Measurements from ENCODE around the gene SMTN. TPM values are rescaled to one million over a fixed set of nuclear protein-coding genes. Genes with fewer than 3 reads are reported as not detected.
"Not testable (repeated sequence)": the region's sequence is repeated elsewhere in the genome, so short reads cannot be mapped to it uniquely, and the experiment has no call there.

The SMTN gene
- total and polyA plus RNA-seq, 9 donors = 23.1 to 238 (median 61.2) TPM

DNA sequence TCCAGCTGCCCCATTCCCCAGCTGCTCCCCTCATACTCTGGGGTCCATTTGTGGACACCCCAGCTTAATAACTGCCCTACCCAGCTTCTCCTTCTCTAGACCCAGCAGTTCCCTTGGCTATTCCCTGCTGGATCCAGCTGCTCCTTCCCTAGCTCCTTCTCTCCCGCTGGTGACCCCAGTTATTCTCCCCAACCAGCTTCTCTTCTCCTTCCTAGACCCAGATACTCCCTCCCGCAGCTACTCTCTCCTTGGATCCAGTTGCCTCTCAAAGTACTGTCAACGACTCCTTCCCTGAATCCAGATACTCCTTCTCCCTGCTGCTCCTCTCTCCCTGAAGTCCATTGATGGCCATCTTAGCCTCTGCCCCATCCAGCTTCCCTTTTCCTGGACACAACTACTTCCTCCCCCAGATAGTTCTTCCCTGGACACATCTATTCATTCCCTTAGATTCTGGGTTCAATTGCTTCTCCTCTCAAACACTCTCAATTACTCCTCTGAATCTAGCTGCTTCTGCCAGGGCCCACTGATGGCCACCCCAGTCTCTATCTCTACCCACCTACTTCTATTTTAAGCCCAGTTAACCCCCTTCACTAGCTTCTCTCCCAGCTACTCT, 14.6 kb downstream of the SMTN start:
- TF ChIP-seq, protein P1, sequence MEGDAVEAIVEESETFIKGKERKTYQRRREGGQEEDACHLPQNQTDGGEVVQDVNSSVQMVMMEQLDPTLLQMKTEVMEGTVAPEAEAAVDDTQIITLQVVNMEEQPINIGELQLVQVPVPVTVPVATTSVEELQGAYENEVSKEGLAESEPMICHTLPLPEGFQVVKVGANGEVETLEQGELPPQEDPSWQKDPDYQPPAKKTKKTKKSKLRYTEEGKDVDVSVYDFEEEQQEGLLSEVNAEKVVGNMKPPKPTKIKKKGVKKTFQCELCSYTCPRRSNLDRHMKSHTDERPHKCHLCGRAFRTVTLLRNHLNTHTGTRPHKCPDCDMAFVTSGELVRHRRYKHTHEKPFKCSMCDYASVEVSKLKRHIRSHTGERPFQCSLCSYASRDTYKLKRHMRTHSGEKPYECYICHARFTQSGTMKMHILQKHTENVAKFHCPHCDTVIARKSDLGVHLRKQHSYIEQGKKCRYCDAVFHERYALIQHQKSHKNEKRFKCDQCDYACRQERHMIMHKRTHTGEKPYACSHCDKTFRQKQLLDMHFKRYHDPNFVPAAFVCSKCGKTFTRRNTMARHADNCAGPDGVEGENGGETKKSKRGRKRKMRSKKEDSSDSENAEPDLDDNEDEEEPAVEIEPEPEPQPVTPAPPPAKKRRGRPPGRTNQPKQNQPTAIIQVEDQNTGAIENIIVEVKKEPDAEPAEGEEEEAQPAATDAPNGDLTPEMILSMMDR (IDR thresholded peaks at IDR 0.05) = no peak
- TF ChIP-seq POLR2A (IDR thresholded peaks at IDR 0.05) (no peak), EP300 (IDR thresholded peaks at IDR 0.05) (no peak)
- no peaks in the 10 kb centered on the region for H3K36me3 ChIP-seq

GRCh38 chr22:31096657-31097279, 15.7 kb downstream of the SMTN start:
- H3K4me1 ChIP-seq (ENCODE audit: insufficient read depth) = peaks cover 7% of the 10 kb centered on the region
- no peak overlapping the region for H3K27ac ChIP-seq
- no peak for TF ChIP-seq POLR2A (IDR thresholded peaks at IDR 0.05)
- TF ChIP-seq, protein P1 (IDR thresholded peaks at IDR 0.05) = no peak
- no peak for TF ChIP-seq EP300 (IDR thresholded peaks at IDR 0.05)
- no peaks in the 10 kb centered on the region for H3K27me3 ChIP-seq
- intact Hi-C loops (cut with DNase I) = loop anchor here in 1 of 4 donors (10.0 kb wide), 1 partner anchor 48 kb away; the partner anchor contains the start of gene PLA2G3
- H3K36me3 ChIP-seq = no peaks in the 10 kb centered on the region
- H3K9me3 ChIP-seq = no peaks in the 10 kb centered on the region
- WGBS, 3 donors = 83 to 85% (median 83%) methylated on average over 27 of the region's 27 CpGs
- no peak overlapping the region for H3K4me3 ChIP-seq
- peak in 1 of 5 donors; percentile 26 for DNase-seq

More for the DNA sequence above, 14.6 kb downstream of the SMTN start:
- H3K4me3 ChIP-seq = no peak overlapping the region
- intact Hi-C loops (cut with DNase I) = loop anchor here in 1 of 4 donors (10.0 kb wide), 1 partner anchor 49 kb away; the partner anchor contains the start of gene PLA2G3
- H3K27ac ChIP-seq = no peak overlapping the region
- WGBS, 3 donors = 78 to 86% (median 84%) methylated on average over 3 of the region's 3 CpGs
- DNase-seq = peak in 1 of 5 donors; percentile 1
- no peaks in the 10 kb centered on the region for H3K9me3 ChIP-seq
- H3K4me1 ChIP-seq (ENCODE audit: insufficient read depth) = peaks cover 7% of the 10 kb centered on the region
- no peaks in the 10 kb centered on the region for H3K27me3 ChIP-seq

- 95 to 96% (median 95%) methylated on average over 5 of the region's 5 CpGs for WGBS, 3 donors
- not testable (repeated sequence) for H3K27ac ChIP-seq; H3K4me3 ChIP-seq; H3K27me3 ChIP-seq; DNase-seq; H3K36me3 ChIP-seq; H3K9me3 ChIP-seq; H3K4me1 ChIP-seq (ENCODE audit: insufficient read depth)
- intact Hi-C loops (cut with DNase I) = loop anchor here in 1 of 4 donors (10.0 kb wide), 1 partner anchor 47 kb away; the partner anchor contains the start of gene PLA2G3
Observed at GRCh38 chr22:31097539-31097938, 16.4 kb downstream of the SMTN start.

GRCh38 chr22:31097941-31098631, 17.0 kb downstream of the SMTN start:
- Histone ChIP-seq H3K4me1 (ENCODE audit: insufficient read depth) (peaks cover 2% of the 10 kb centered on the region), H3K27me3 (no peaks in the 10 kb centered on the region), H3K9me3 (no peaks in the 10 kb centered on the region), H3K4me3 (no peak overlapping the region), H3K36me3 (no peaks in the 10 kb centered on the region), H3K27ac (no peak overlapping the region)
- no peak for TF ChIP-seq POLR2A (IDR thresholded peaks at IDR 0.05)
- TF ChIP-seq EP300 (IDR thresholded peaks at IDR 0.05) = no peak
- TF ChIP-seq, protein P1 (IDR thresholded peaks at IDR 0.05) = no peak
- WGBS, 3 donors = 66 to 72% (median 70%) methylated on average over 10 of the region's 10 CpGs
- DNase-seq = no peak
- intact Hi-C loops (cut with DNase I) = loop anchor here in 1 of 4 donors (10.0 kb wide), 1 partner anchor 47 kb away; the partner anchor contains the start of gene PLA2G3
